OCI-LY1 (cell line): ENCODE results near the gene ZC3H11A.

Source experiments
- H2AFZ ChIP-seq: fragments of 200-600 bp; sonication (generic), shearing (Covaris generic); 2 replicates; pipeline ENCODE4 v1.6.0; 2014; ENCODE audit warnings: antibody characterized with exemption, mild to moderate bottlenecking, low read length
- H3F3A ChIP-seq: fragments of 200-600 bp; sonication (generic), shearing (Covaris generic); 2 replicates; pipeline ENCODE4 v1.6.0; 2014; ENCODE audit warnings: mild to moderate bottlenecking, antibody characterized with exemption, low read length, moderate library complexity; ENCODE audit not compliant: insufficient read depth
- H3K27ac ChIP-seq: fragments of 200-600 bp; sonication (generic); 2 replicates; pipeline ENCODE4 v1.5.1; 2014; ENCODE audit warnings: low read length, mixed run types, mild to moderate bottlenecking, low read depth; ENCODE audit not compliant: poor library complexity, severe bottlenecking
- H3K27me3 ChIP-seq: fragments of 200-600 bp; sonication (generic); 2 replicates; pipeline ENCODE4 v1.6.0; 2014; ENCODE audit warnings: antibody characterized with exemption, mild to moderate bottlenecking, low read length, moderate library complexity; ENCODE audit not compliant: insufficient read depth
- H3K36me3 ChIP-seq: fragments of 200-600 bp; sonication (generic); 2 replicates; pipeline ENCODE4 v1.6.1; 2014; ENCODE audit warnings: mild to moderate bottlenecking, antibody characterized with exemption, low read length, moderate library complexity, mixed read lengths; ENCODE audit not compliant: insufficient read depth
- H3K4me1 ChIP-seq: fragments of 200-600 bp; sonication (generic); 2 replicates; pipeline ENCODE4 v1.5.1; 2014; ENCODE audit warnings: mild to moderate bottlenecking, low read length, moderate library complexity; ENCODE audit not compliant: insufficient read depth, severe bottlenecking
- H3K4me2 ChIP-seq: fragments of 200-600 bp; sonication (generic), shearing (Covaris generic); 2 replicates; pipeline ENCODE4 v1.6.1; 2014; ENCODE audit warnings: low read length
- H3K4me3 ChIP-seq: fragments of 200-600 bp; sonication (generic); 2 replicates; pipeline ENCODE4 v1.5.1; 2014; ENCODE audit warnings: low read length, low read depth, mild to moderate bottlenecking, mixed read lengths; ENCODE audit not compliant: poor library complexity, severe bottlenecking
- H3K79me2 ChIP-seq: fragments of 200-600 bp; shearing (Covaris generic); 2 replicates; pipeline ENCODE4 v1.6.1; 2016; ENCODE audit warnings: mixed run types, low read length, mixed read lengths; ENCODE audit not compliant: insufficient read depth
- H3K9ac ChIP-seq: fragments of 200-600 bp; sonication (generic), shearing (Covaris generic); 2 replicates; pipeline ENCODE4 v1.6.1; 2014; ENCODE audit warnings: mild to moderate bottlenecking, low read length, mixed read lengths
- H3K9me2 ChIP-seq: fragments of 200-600 bp; sonication (generic), shearing (Covaris generic); 2 replicates; pipeline ENCODE4 v1.6.1; 2014; ENCODE audit warnings: low read depth, mild to moderate bottlenecking, low read length, mixed read lengths
- H3K9me3 ChIP-seq: fragments of 200-600 bp; shearing (Covaris generic); 2 replicates; pipeline ENCODE4 v1.6.1; 2014; ENCODE audit warnings: low read length, mixed read lengths
- H4K20me1 ChIP-seq: fragments of 200-600 bp; sonication (generic), shearing (Covaris generic); 2 replicates; pipeline ENCODE4 v1.6.0; 2016; ENCODE audit warnings: mild to moderate bottlenecking, low read length; ENCODE audit not compliant: insufficient read depth
- CTCF ChIP-seq: fragments of 200-600 bp; sonication (generic), shearing (Covaris generic); IDR thresholded peaks from 2 replicates; pipeline ENCODE4 v1.5.1; 2017; ENCODE audit warnings: mild to moderate bottlenecking, antibody characterized with exemption, low read length, moderate library complexity, mixed read lengths
- EZH2 ChIP-seq: fragments of 200-600 bp; sonication (generic), shearing (Covaris generic); IDR thresholded peaks from 2 replicates; pipeline ENCODE4 v1.8.0; 2017; ENCODE audit warnings: borderline replicate concordance, mixed run types, mild to moderate bottlenecking, antibody characterized with exemption, low read length, moderate library complexity, mixed read lengths

ZC3H11A gene

GRCh38 chr1:203768256-203768655 is 27.2 kb upstream of the ZC3H11A start:
- no peak overlapping the region; the same call in 1 of the 2 replicates for H3K9ac ChIP-seq
- H3K4me3 ChIP-seq = no peak overlapping the region
- peaks cover 35% of the 10 kb centered on the region for H3K36me3 ChIP-seq
- no peak overlapping the region for H3K27ac ChIP-seq
- H3K4me1 ChIP-seq = peaks cover 42% of the 10 kb centered on the region
- H3K4me2 ChIP-seq = peak overlapping the region; percentile 6; the same call in 1 of the 2 replicates
- no peaks in the 10 kb centered on the region for H4K20me1 ChIP-seq
- H3F3A ChIP-seq = no peaks in the 10 kb centered on the region
- no peaks in the 10 kb centered on the region for H3K9me3 ChIP-seq
- H3K9me2 ChIP-seq = no peaks in the 10 kb centered on the region
- no peak for TF ChIP-seq EZH2
- H3K79me2 ChIP-seq = peaks cover 15% of the 10 kb centered on the region
- no peak overlapping the region for H2AFZ ChIP-seq
- no peaks in the 10 kb centered on the region for H3K27me3 ChIP-seq

GRCh38 chr1:203769505-203770343 is 25.7 kb upstream of the ZC3H11A start:
- Histone ChIP-seq H3K4me1 (peaks cover 27% of the 10 kb centered on the region), H4K20me1 (no peaks in the 10 kb centered on the region), H3K27ac (no peak overlapping the region), H3K9me2 (no peaks in the 10 kb centered on the region), H3K79me2 (peaks cover 15% of the 10 kb centered on the region), H3K36me3 (peaks cover 50% of the 10 kb centered on the region), H3K27me3 (no peaks in the 10 kb centered on the region), H2AFZ (no peak overlapping the region), H3K4me3 (no peak overlapping the region), H3K9ac (no peak overlapping the region), H3F3A (no peaks in the 10 kb centered on the region), H3K9me3 (no peaks in the 10 kb centered on the region), H3K4me2 (no peak overlapping the region)
- no peak for TF ChIP-seq EZH2
- no peak for TF ChIP-seq CTCF

- Histone ChIP-seq H3K36me3 (peaks cover 64% of the 10 kb centered on the region), H3K27ac (no peak overlapping the region), H4K20me1 (no peaks in the 10 kb centered on the region), H3K9me3 (no peaks in the 10 kb centered on the region), H3F3A (no peaks in the 10 kb centered on the region), H3K27me3 (no peaks in the 10 kb centered on the region), H3K4me1 (peaks cover 6% of the 10 kb centered on the region), H3K9me2 (no peaks in the 10 kb centered on the region), H3K4me2 (no peak overlapping the region), H3K4me3 (no peak overlapping the region), H3K9ac (no peak overlapping the region), H2AFZ (no peak overlapping the region), H3K79me2 (no peaks in the 10 kb centered on the region)
- TF ChIP-seq EZH2 (no peak), CTCF (no peak)
Measured at GRCh38 chr1:203771901-203772301, 23.5 kb upstream of the ZC3H11A start.
